SK-N-SH treated with all-trans-retinoic acid at 6 μM for 48 hours (cell line): ENCODE results near the gene RPL28.

ENCODE experiments used
- ATAC-seq: fragments of 200-7000 bp; cut with Tn5 transposase; 3 replicates; pipeline ENCODE4 v1.9.1; 2020; ENCODE audit warnings: mild to moderate bottlenecking, moderate library complexity
- ARNTL ChIP-seq: fragments of 450-650 bp; formaldehyde crosslinking; IDR thresholded peaks from 2 replicates; pipeline ENCODE4 v1.5.0; 2020; ENCODE audit warnings: low read depth, mild to moderate bottlenecking, moderate library complexity, borderline replicate concordance
- BACH2 ChIP-seq: fragments of 250-450 bp; sonication (Bioruptor Pico); IDR thresholded peaks from 2 replicates; pipeline ENCODE4 v1.9.0; 2021; ENCODE audit warnings: mild to moderate bottlenecking, borderline replicate concordance
- CREB5 ChIP-seq: fragments of 250-450 bp; sonication (Bioruptor Pico); IDR thresholded peaks from 2 replicates; pipeline ENCODE4 v1.5.1; 2020; ENCODE audit warnings: low read depth, mild to moderate bottlenecking, moderate library complexity
- CSDC2 ChIP-seq: fragments of 250-450 bp; sonication (Bioruptor Pico); IDR thresholded peaks from 2 replicates; pipeline ENCODE4 v1.5.0; 2020; ENCODE audit warnings: mild to moderate bottlenecking, moderate library complexity
- GLIS3 ChIP-seq: fragments of 250-450 bp; sonication (Bioruptor Pico); IDR thresholded peaks from 2 replicates; pipeline ENCODE4 v1.5.0; 2020; ENCODE audit warnings: mild to moderate bottlenecking, moderate library complexity
- ISL1 ChIP-seq: fragments of 250-450 bp; sonication (Bioruptor Pico); IDR thresholded peaks from 2 replicates; pipeline ENCODE4 v2.1.2; 2022; ENCODE audit warnings: mild to moderate bottlenecking, moderate library complexity
- POU6F1 ChIP-seq: fragments of 250-450 bp; sonication (Bioruptor Pico); IDR thresholded peaks from 2 replicates; pipeline ENCODE4 v1.8.0; 2021; ENCODE audit warnings: low read depth, mild to moderate bottlenecking, moderate library complexity, borderline replicate concordance
- PPARA ChIP-seq: fragments of 250-450 bp; sonication (Bioruptor Pico); IDR thresholded peaks from 2 replicates; pipeline ENCODE4 v1.5.0; 2020; ENCODE audit warnings: mild to moderate bottlenecking, borderline replicate concordance
- RARB ChIP-seq: fragments of 250-450 bp; sonication (Bioruptor Pico); IDR thresholded peaks from 2 replicates; pipeline ENCODE4 v1.8.0; 2021; ENCODE audit warnings: mild to moderate bottlenecking, moderate library complexity
- SNAI2 ChIP-seq: fragments of 250-450 bp; sonication (Bioruptor Pico); IDR thresholded peaks from 2 replicates; pipeline ENCODE4 v1.5.0; 2020; ENCODE audit warnings: mild to moderate bottlenecking, moderate library complexity
- TCF4 ChIP-seq: fragments of 250-450 bp; sonication (Bioruptor Pico); IDR thresholded peaks from 2 replicates; pipeline ENCODE4 v1.8.0; 2021; ENCODE audit warnings: mild to moderate bottlenecking, moderate library complexity, borderline replicate concordance
- TOX ChIP-seq: fragments of 250-450 bp; sonication (Bioruptor Pico); IDR thresholded peaks from 2 replicates; pipeline ENCODE4 v1.8.0; 2021; ENCODE audit warnings: mild to moderate bottlenecking, moderate library complexity, borderline replicate concordance
- ZC3H10 ChIP-seq: fragments of 250-450 bp; sonication (Bioruptor Pico); IDR thresholded peaks from 2 replicates; pipeline ENCODE4 v1.5.1; 2021; ENCODE audit warnings: mild to moderate bottlenecking, moderate library complexity
- ZFP3 ChIP-seq: fragments of 250-450 bp; sonication (Bioruptor Pico); IDR thresholded peaks from 2 replicates; pipeline ENCODE4 v1.5.0; 2020; ENCODE audit warnings: mild to moderate bottlenecking, moderate library complexity
- ZFP30 ChIP-seq: fragments of 450-650 bp; formaldehyde crosslinking; IDR thresholded peaks from 2 replicates; pipeline ENCODE4 v1.5.0; 2022; ENCODE audit warnings: mild to moderate bottlenecking, moderate library complexity
- ZNF565 ChIP-seq: fragments of 450-650 bp; formaldehyde crosslinking; conservative IDR thresholded peaks from 2 replicates; pipeline ENCODE4 v1.5.0; 2020; ENCODE audit warnings: low read depth, mild to moderate bottlenecking, moderate library complexity
- ZNF70 ChIP-seq: fragments of 450-650 bp; formaldehyde crosslinking; IDR thresholded peaks from 2 replicates; pipeline ENCODE4 v1.5.0; 2020; ENCODE audit warnings: mild to moderate bottlenecking, moderate library complexity
- ZNF8 ChIP-seq: fragments of 450-650 bp; formaldehyde crosslinking; IDR thresholded peaks from 2 replicates; pipeline ENCODE4 v1.5.0; 2020; ENCODE audit warnings: mild to moderate bottlenecking, moderate library complexity
- TF ChIP-seq, protein P1 (sequence below): fragments of 250-450 bp; sonication (Bioruptor Pico); IDR thresholded peaks from 2 replicates; pipeline ENCODE4 v1.5.1; 2021; ENCODE audit warnings: mild to moderate bottlenecking, moderate library complexity
- TF ChIP-seq, protein P2 (sequence below): fragments of 250-450 bp; sonication (Bioruptor Pico); IDR thresholded peaks from 2 replicates; pipeline ENCODE4 v1.5.0; 2020; ENCODE audit warnings: mild to moderate bottlenecking, moderate library complexity
- TF ChIP-seq, protein P3 (sequence below): fragments of 250-450 bp; sonication (Bioruptor Pico); IDR thresholded peaks from 2 replicates; pipeline ENCODE4 v1.8.0; 2020; ENCODE audit warnings: mild to moderate bottlenecking, moderate library complexity, borderline replicate concordance

Gene RPL28

GRCh38 chr19:55433292-55433691, 47.6 kb downstream of the RPL28 start (continued):
- TF ChIP-seq, protein P1, sequence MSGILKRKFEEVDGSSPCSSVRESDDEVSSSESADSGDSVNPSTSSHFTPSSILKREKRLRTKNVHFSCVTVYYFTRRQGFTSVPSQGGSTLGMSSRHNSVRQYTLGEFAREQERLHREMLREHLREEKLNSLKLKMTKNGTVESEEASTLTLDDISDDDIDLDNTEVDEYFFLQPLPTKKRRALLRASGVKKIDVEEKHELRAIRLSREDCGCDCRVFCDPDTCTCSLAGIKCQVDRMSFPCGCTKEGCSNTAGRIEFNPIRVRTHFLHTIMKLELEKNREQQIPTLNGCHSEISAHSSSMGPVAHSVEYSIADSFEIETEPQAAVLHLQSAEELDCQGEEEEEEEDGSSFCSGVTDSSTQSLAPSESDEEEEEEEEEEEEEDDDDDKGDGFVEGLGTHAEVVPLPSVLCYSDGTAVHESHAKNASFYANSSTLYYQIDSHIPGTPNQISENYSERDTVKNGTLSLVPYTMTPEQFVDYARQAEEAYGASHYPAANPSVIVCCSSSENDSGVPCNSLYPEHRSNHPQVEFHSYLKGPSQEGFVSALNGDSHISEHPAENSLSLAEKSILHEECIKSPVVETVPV, result no peak
- TF ChIP-seq ZNF70, result no peak
- no peak for TF ChIP-seq PPARA (CRISPR knock-in tag)
- TF ChIP-seq GLIS3, result no peak
- TF ChIP-seq SNAI2 (CRISPR knock-in tag), result no peak
- TF ChIP-seq, protein P2, sequence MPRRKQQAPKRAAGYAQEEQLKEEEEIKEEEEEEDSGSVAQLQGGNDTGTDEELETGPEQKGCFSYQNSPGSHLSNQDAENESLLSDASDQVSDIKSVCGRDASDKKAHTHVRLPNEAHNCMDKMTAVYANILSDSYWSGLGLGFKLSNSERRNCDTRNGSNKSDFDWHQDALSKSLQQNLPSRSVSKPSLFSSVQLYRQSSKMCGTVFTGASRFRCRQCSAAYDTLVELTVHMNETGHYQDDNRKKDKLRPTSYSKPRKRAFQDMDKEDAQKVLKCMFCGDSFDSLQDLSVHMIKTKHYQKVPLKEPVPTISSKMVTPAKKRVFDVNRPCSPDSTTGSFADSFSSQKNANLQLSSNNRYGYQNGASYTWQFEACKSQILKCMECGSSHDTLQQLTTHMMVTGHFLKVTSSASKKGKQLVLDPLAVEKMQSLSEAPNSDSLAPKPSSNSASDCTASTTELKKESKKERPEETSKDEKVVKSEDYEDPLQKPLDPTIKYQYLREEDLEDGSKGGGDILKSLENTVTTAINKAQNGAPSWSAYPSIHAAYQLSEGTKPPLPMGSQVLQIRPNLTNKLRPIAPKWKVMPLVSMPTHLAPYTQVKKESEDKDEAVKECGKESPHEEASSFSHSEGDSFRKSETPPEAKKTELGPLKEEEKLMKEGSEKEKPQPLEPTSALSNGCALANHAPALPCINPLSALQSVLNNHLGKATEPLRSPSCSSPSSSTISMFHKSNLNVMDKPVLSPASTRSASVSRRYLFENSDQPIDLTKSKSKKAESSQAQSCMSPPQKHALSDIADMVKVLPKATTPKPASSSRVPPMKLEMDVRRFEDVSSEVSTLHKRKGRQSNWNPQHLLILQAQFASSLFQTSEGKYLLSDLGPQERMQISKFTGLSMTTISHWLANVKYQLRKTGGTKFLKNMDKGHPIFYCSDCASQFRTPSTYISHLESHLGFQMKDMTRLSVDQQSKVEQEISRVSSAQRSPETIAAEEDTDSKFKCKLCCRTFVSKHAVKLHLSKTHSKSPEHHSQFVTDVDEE (CRISPR knock-in tag), result no peak

DNA sequence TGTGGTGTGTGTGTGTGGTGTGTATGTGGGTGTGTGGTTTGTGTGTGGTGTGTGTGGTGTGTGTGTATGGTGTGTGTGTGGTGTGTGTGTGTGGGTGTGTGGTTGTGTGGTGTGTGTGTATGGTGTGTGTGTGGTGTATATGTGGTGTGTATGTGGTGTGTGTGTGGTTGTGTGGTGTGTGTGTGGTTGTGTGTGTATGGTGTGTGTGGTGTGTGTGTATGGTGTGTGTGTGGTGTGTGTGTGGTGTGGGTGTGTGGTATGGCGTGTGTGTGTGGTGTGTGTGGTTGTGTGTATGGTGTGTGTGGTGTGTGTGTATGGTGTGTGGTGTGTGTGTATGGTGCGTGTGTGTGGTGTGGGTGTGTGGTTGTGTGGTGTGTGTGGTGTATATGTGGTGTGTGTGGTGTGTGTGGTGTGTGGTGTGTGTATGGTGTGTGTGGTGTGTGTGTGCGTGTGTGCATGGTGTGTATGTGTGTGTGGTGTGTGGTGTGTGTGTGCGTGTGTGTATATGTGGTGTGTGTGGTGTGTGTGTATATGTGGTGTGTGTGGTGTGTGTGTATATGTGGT, 48.7 kb downstream of the RPL28 start:
- ATAC-seq, result no peak
- TF ChIP-seq TOX (CRISPR knock-in tag), result no peak
- no peak for TF ChIP-seq ZFP30 (CRISPR knock-in tag)
- TF ChIP-seq POU6F1 (CRISPR knock-in tag), result no peak
- no peak for TF ChIP-seq ZNF8 (CRISPR knock-in tag)
- no peak for TF ChIP-seq TCF4
- no peak for TF ChIP-seq RARB (CRISPR knock-in tag)
- no peak for TF ChIP-seq BACH2 (CRISPR knock-in tag)
- TF ChIP-seq CSDC2 (CRISPR knock-in tag), result no peak
- no peak for TF ChIP-seq ZNF70
- TF ChIP-seq, protein P3, sequence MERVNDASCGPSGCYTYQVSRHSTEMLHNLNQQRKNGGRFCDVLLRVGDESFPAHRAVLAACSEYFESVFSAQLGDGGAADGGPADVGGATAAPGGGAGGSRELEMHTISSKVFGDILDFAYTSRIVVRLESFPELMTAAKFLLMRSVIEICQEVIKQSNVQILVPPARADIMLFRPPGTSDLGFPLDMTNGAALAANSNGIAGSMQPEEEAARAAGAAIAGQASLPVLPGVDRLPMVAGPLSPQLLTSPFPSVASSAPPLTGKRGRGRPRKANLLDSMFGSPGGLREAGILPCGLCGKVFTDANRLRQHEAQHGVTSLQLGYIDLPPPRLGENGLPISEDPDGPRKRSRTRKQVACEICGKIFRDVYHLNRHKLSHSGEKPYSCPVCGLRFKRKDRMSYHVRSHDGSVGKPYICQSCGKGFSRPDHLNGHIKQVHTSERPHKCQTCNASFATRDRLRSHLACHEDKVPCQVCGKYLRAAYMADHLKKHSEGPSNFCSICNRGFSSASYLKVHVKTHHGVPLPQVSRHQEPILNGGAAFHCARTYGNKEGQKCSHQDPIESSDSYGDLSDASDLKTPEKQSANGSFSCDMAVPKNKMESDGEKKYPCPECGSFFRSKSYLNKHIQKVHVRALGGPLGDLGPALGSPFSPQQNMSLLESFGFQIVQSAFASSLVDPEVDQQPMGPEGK (CRISPR knock-in tag), result no peak

- ATAC-seq, result no peak
- TF ChIP-seq ZFP3 (CRISPR knock-in tag) (no peak), GLIS3 (no peak), ZNF565 (CRISPR knock-in tag) (no peak), PPARA (CRISPR knock-in tag) (no peak), BACH2 (CRISPR knock-in tag) (no peak), ISL1 (CRISPR knock-in tag) (no peak), ZC3H10 (CRISPR knock-in tag) (no peak), ZNF8 (CRISPR knock-in tag) (no peak), ARNTL (CRISPR knock-in tag) (no peak), TCF4 (no peak), TOX (CRISPR knock-in tag) (no peak), ZNF70 (no peak), RARB (CRISPR knock-in tag) (no peak), CREB5 (CRISPR knock-in tag) (no peak), SNAI2 (CRISPR knock-in tag) (no peak)
- TF ChIP-seq, protein P2 (CRISPR knock-in tag), result no peak
- TF ChIP-seq, protein P3 (CRISPR knock-in tag), result no peak
- TF ChIP-seq, all 23 proteins: peak for 0
Measured at GRCh38 chr19:55435020-55435419, 49.3 kb downstream of the RPL28 start.
